Fibroblast of lung (primary cell): ENCODE data around the gene ATP6V0E2.

Source experiments
- EZH2 ChIP-seq: IDR thresholded peaks from 2 replicates; pipeline ENCODE4 v1.5.1; 2012; ENCODE audit warnings: low read length, control low read depth, mild to moderate bottlenecking; ENCODE audit errors: missing control alignments
- TF ChIP-seq, protein P1 (sequence below), 2 donors: IDR thresholded peaks in 1 of 2; conservative IDR thresholded peaks in 1 of 2; 1 replicate in 1 of 2; 2 replicates in 1 of 2; pipeline ENCODE4 v1.5.1; 2011 to 2012; ENCODE audit warnings: low read length in 2 of 2, control low read depth in 1 of 2, inconsistent platforms in 1 of 2, low read depth in 1 of 2, mild to moderate bottlenecking in 1 of 2

- TF ChIP-seq, protein P1, sequence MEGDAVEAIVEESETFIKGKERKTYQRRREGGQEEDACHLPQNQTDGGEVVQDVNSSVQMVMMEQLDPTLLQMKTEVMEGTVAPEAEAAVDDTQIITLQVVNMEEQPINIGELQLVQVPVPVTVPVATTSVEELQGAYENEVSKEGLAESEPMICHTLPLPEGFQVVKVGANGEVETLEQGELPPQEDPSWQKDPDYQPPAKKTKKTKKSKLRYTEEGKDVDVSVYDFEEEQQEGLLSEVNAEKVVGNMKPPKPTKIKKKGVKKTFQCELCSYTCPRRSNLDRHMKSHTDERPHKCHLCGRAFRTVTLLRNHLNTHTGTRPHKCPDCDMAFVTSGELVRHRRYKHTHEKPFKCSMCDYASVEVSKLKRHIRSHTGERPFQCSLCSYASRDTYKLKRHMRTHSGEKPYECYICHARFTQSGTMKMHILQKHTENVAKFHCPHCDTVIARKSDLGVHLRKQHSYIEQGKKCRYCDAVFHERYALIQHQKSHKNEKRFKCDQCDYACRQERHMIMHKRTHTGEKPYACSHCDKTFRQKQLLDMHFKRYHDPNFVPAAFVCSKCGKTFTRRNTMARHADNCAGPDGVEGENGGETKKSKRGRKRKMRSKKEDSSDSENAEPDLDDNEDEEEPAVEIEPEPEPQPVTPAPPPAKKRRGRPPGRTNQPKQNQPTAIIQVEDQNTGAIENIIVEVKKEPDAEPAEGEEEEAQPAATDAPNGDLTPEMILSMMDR (conservative IDR thresholded peaks at IDR 0.05 in 1 of 2, IDR thresholded peaks at IDR 0.05 in 1 of 2; ENCODE audit: low read depth in 1 of 2, low read length in 2 of 2): no peak
- TF ChIP-seq EZH2: no peak
Measured at GRCh38 chr7:149830997-149831740, 42.6 kb upstream of the ATP6V0E2 start.
